Kidney (tissue), 14 donors: ENCODE data around the gene FHAD1. TPM values are rescaled to one million over a fixed set of nuclear protein-coding genes. Genes with fewer than 3 reads are reported as not detected.

Experiments used
- DNase-seq, 5 donors: peaks; one replicate each; pipeline ENCODE4 v3.0.0-alpha.2; 2013 to 2020
- FAIRE-seq: peaks from 2 replicates; lab custom pipeline; 2012; peaks lifted over from hg19 to GRCh38; lab: Jason Lieb, UNC
- H3K27ac ChIP-seq, 2 donors: one replicate each; pipeline ENCODE4 v1.7.0; 2013; ENCODE audit warnings: low read depth in 2 of 2, low read length in 2 of 2, inconsistent platforms in 1 of 2
- H3K27me3 ChIP-seq: one replicate; pipeline ENCODE4 v1.7.1; 2013; ENCODE audit warnings: low read length, inconsistent platforms; ENCODE audit not compliant: control insufficient read depth, insufficient read depth
- H3K36me3 ChIP-seq, 3 donors: one replicate each; pipeline versions ENCODE4 v1.7.0 to v1.7.1; 2013; ENCODE audit warnings: low read length in 3 of 3, control low read depth in 1 of 3, inconsistent platforms in 1 of 3; ENCODE audit not compliant: insufficient read depth in 3 of 3, control insufficient read depth in 2 of 3
- H3K4me1 ChIP-seq, 3 donors: one replicate each; pipeline versions ENCODE4 v1.7.0 to v1.7.1; 2013; ENCODE audit warnings: low read length in 3 of 3, inconsistent platforms in 1 of 3, low read depth in 1 of 3; ENCODE audit not compliant: control insufficient read depth in 2 of 3, insufficient read depth in 2 of 3
- H3K4me3 ChIP-seq, 3 donors: one replicate each; pipeline versions ENCODE4 v1.7.0 to v1.8.1; 2013; ENCODE audit warnings: low read length in 3 of 3, control low read depth in 1 of 3, inconsistent platforms in 1 of 3
- H3K9ac ChIP-seq, 3 donors: one replicate each; pipeline versions ENCODE4 v1.7.0 to v1.7.1; 2013; ENCODE audit warnings: low read length in 3 of 3, control low read depth in 1 of 3, inconsistent platforms in 1 of 3
- H3K9me3 ChIP-seq, 3 donors: one replicate each; pipeline versions ENCODE4 v1.7.0 to v1.7.1; 2013; ENCODE audit warnings: low read length in 3 of 3, control low read depth in 1 of 3, inconsistent platforms in 1 of 3; ENCODE audit not compliant: control insufficient read depth in 2 of 3, insufficient read depth in 1 of 3
- CTCF ChIP-seq: IDR thresholded peaks from 3 replicates; pipeline ENCODE4 v1.5.1; 2012; ENCODE audit warnings: mild to moderate bottlenecking, moderate library complexity, borderline replicate concordance; ENCODE audit not compliant: insufficient read depth; ENCODE audit errors: extremely low read depth
- intact Hi-C: fragments of 100-400 bp; cut with DNase I; formaldehyde crosslinking; loops from one replicate; pipeline ENCODE4 v1.11.1; 2022
- polyA plus RNA-seq: library from polyadenylated mRNA; stranded (reverse); fragments of 350-450 nt; fragmentation: Illumina TruSeq; extraction: RNeasy Lipid Tissue Mini Kit (QIAGEN cat#74804); gene quantifications from one replicate; pipeline ENCODE4 v1.2.3, GENCODE V29; 2014; ENCODE audit warnings: low read depth, low replicate concordance; ENCODE audit not compliant: insufficient read depth
- total RNA-seq: library from RNA; stranded (reverse); fragmentation: NEBNext Ultra II Directional; extraction: Animal tissue kit (Norgen Biotek cat#: 25700); gene quantifications from one replicate; pipeline ENCODE4 v1.2.1, GENCODE V29; 2021
- donor health status: control.
- donor health status: control.
- donor health status: control.
- donor health status: control.
- donor health status: control.
- donor health status: DM: yes; HTN: yes; CAD: no.
- donor health status: Normal renal cell carcinoma (clear cell type).

FHAD1 gene
- total and polyA plus RNA-seq, 2 donors from 2014 or later = 0.84 to 4.2 TPM

GRCh38 chr1:15248216-15248615 lies 1.2 kb downstream of the FHAD1 start:
- Histone ChIP-seq H3K4me3 (no peak overlapping the region), H3K9me3 (no peaks in the 10 kb centered on the region), H3K4me1 (peaks cover 0 to 2% (median 0%) of the 10 kb centered on the region in 3 donors), H3K27me3 (no peaks in the 10 kb centered on the region), H3K27ac (no peak overlapping the region), H3K36me3 (no peaks in the 10 kb centered on the region), H3K9ac (no peak overlapping the region)
- FAIRE-seq (no peak), DNase-seq (no peak)
- intact Hi-C loops = no loop called here
- TF ChIP-seq CTCF = no peak

GRCh38 chr1:15249081-15249480 lies 2.1 kb downstream of the FHAD1 start:
- Histone ChIP-seq H3K4me1 (peaks cover 0 to 2% (median 0%) of the 10 kb centered on the region in 3 donors), H3K4me3 (no peak overlapping the region), H3K27me3 (no peaks in the 10 kb centered on the region), H3K36me3 (no peaks in the 10 kb centered on the region), H3K27ac (peak overlapping the region in 1 of 2 donors; percentile 13), H3K9me3 (no peaks in the 10 kb centered on the region), H3K9ac (no peak overlapping the region)
- FAIRE-seq (no peak), DNase-seq (no peak)
- TF ChIP-seq CTCF = no peak
- intact Hi-C loops = no loop called here

- H3K4me3 ChIP-seq = no peak overlapping the region
- no peak overlapping the region for H3K9ac ChIP-seq
- no peak overlapping the region for H3K27ac ChIP-seq
- no peak for TF ChIP-seq CTCF
- H3K9me3 ChIP-seq = no peaks in the 10 kb centered on the region
- H3K4me1 ChIP-seq = no peaks in the 10 kb centered on the region
- FAIRE-seq = no peak
- intact Hi-C loops = no loop called here
- H3K27me3 ChIP-seq = no peaks in the 10 kb centered on the region
- no peaks in the 10 kb centered on the region for H3K36me3 ChIP-seq
- no peak for DNase-seq
Observed at GRCh38 chr1:15251857-15252835, 5.1 kb downstream of the FHAD1 start.
